ENCODE measurements around the gene ABHD17C. TPM values are rescaled to one million over a fixed set of nuclear protein-coding genes. Genes with fewer than 3 reads are reported as not detected.

The ABHD17C gene
- total RNA-seq, 4 donors from 2014 or later: 0.63 to 2.4 (median 2.0) TPM

GRCh38 chr15:80730387-80730786 lies 35.3 kb downstream of the ABHD17C start:
- WGBS, 2 donors: 83 to 84% methylated on average over 7 of the region's 7 CpGs
- H3K27ac ChIP-seq: no peak overlapping the region

GRCh38 chr15:80730926-80731325 lies 35.8 kb downstream of the ABHD17C start:
- no peaks in the 10 kb centered on the region for H3K4me1 ChIP-seq
- TF ChIP-seq EP300 (IDR thresholded peaks at IDR 0.05): no peak

More at GRCh38 chr15:80730387-80730786, 35.3 kb downstream of the ABHD17C start:
- no peak for TF ChIP-seq EP300 (IDR thresholded peaks at IDR 0.05)
- no peak for TF ChIP-seq CTCF (IDR thresholded peaks at IDR 0.05)
- no peak for TF ChIP-seq POLR2A (IDR thresholded peaks at IDR 0.05)
- no peak for DNase-seq (ENCODE audit: low spot score in 2 of 2)
- Histone ChIP-seq H3K4me1 (no peaks in the 10 kb centered on the region), H3K9me3 (no peaks in the 10 kb centered on the region), H3K27me3 (no peaks in the 10 kb centered on the region), H3K36me3 (no peaks in the 10 kb centered on the region), H3K4me3 (no peak overlapping the region)

GRCh38 chr15:80732167-80732566 lies 37.1 kb downstream of the ABHD17C start:
- WGBS, 2 donors: 63 to 73% methylated on average over 6 of the region's 6 CpGs
- Histone ChIP-seq H3K36me3 (no peaks in the 10 kb centered on the region), H3K4me3 (no peak overlapping the region), H3K4me1 (no peaks in the 10 kb centered on the region), H3K27ac (no peak overlapping the region), H3K9me3 (no peaks in the 10 kb centered on the region), H3K27me3 (no peaks in the 10 kb centered on the region)
- TF ChIP-seq POLR2A (IDR thresholded peaks at IDR 0.05) (no peak), CTCF (IDR thresholded peaks at IDR 0.05) (no peak), EP300 (IDR thresholded peaks at IDR 0.05) (no peak)
- DNase-seq (ENCODE audit: low spot score in 2 of 2): no peak

More at GRCh38 chr15:80730926-80731325, 35.8 kb downstream of the ABHD17C start:
- Histone ChIP-seq H3K4me3 (no peak overlapping the region), H3K27ac (no peak overlapping the region), H3K27me3 (no peaks in the 10 kb centered on the region), H3K9me3 (no peaks in the 10 kb centered on the region), H3K36me3 (no peaks in the 10 kb centered on the region)
- WGBS, 2 donors: 80 to 84% methylated on average over 6 of the region's 6 CpGs
- DNase-seq (ENCODE audit: low spot score in 2 of 2): no peak

DNA sequence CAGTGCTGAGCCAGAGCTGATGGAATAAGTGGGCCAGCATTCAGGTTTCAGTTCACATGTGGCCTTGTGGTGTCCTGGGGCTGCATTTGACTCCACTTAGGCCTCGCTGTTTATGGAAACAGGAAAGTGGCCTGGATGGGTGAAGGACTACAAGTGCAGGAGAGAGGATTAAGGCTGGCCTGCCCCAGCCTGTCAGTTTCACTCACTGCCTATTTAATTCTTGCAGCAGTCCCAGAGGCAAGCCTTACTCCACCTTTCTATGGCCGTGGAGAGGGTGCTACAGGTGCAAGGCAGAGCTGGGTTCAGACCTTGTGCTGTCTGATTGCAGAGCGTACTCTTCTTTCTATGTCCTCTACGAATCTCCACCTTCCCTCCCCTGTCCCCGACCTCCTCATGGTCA lies 37.7 kb downstream of the ABHD17C start:
- WGBS, 2 donors: 83 to 88% methylated on average over 5 of the region's 5 CpGs

DNA sequence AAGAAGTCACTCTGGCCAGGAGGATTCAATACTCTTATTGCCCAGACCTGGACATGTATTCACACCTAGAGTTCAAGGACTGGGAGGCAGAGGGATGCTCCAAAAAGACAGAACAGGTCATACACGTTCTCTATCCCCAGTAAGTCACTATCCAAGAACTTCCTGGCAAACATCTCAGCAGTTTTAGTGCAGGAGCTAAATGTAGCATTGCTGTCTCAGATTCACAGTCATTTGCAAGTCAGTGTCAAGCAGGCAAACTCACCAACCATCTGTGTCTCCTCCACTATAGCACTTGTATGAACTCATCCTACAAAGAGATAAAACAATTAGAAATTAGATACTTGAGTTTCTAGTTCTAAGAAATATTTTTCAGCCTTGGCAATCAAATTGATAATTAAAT lies 38.4 kb downstream of the ABHD17C start:
- WGBS, 2 donors: 71 to 79% methylated on average over 1 of the region's 1 CpG
- no peak overlapping the region for H3K4me3 ChIP-seq
- no peak for DNase-seq (ENCODE audit: low spot score in 2 of 2)
- H3K36me3 ChIP-seq: no peaks in the 10 kb centered on the region
- no peaks in the 10 kb centered on the region for H3K27me3 ChIP-seq
- no peaks in the 10 kb centered on the region for H3K9me3 ChIP-seq
- no peak overlapping the region for H3K27ac ChIP-seq
- no peak for TF ChIP-seq EP300 (IDR thresholded peaks at IDR 0.05)
- TF ChIP-seq CTCF (IDR thresholded peaks at IDR 0.05): no peak
- TF ChIP-seq POLR2A (IDR thresholded peaks at IDR 0.05): no peak
- no peaks in the 10 kb centered on the region for H3K4me1 ChIP-seq

More for the DNA sequence above, 37.7 kb downstream of the ABHD17C start:
- TF ChIP-seq EP300 (IDR thresholded peaks at IDR 0.05) (no peak), POLR2A (IDR thresholded peaks at IDR 0.05) (no peak), CTCF (IDR thresholded peaks at IDR 0.05) (no peak)
- Histone ChIP-seq H3K4me3 (no peak overlapping the region), H3K9me3 (no peaks in the 10 kb centered on the region), H3K36me3 (no peaks in the 10 kb centered on the region), H3K27me3 (no peaks in the 10 kb centered on the region), H3K4me1 (no peaks in the 10 kb centered on the region), H3K27ac (no peak overlapping the region)
- DNase-seq (ENCODE audit: low spot score in 2 of 2): no peak

GRCh38 chr15:80735344-80735743 lies 40.2 kb downstream of the ABHD17C start:
- Histone ChIP-seq H3K36me3 (peaks cover 0 to 5% (median 0%) of the 10 kb centered on the region in 3 donors), H3K9me3 (no peaks in the 10 kb centered on the region), H3K4me1 (no peaks in the 10 kb centered on the region), H3K27ac (no peak overlapping the region), H3K4me3 (no peak overlapping the region), H3K27me3 (no peaks in the 10 kb centered on the region)
- no peak for DNase-seq (ENCODE audit: low spot score in 2 of 2)
- TF ChIP-seq POLR2A (IDR thresholded peaks at IDR 0.05): no peak
- no peak for TF ChIP-seq CTCF (IDR thresholded peaks at IDR 0.05)
- TF ChIP-seq EP300 (IDR thresholded peaks at IDR 0.05): no peak
- 90 to 93% methylated on average over 8 of the region's 8 CpGs for WGBS, 2 donors

Data from tibial nerve (tissue), 4 donors.